IMR-90 (cell line): ENCODE data around the gene PHKG2. TPM values are rescaled to one million over a fixed set of nuclear protein-coding genes. Genes with fewer than 3 reads are reported as not detected.

Experiments used
- ATAC-seq: fragments of 200-7000 bp; cut with Tn5 transposase; 2 replicates; pipeline ENCODE4 v1.9.1; 2020; ENCODE audit warnings: low read depth, mild to moderate bottlenecking, moderate library complexity
- BruUV-seq: library from RNA; stranded (reverse); fragments of 400-500 nt; replicated peaks from 2 replicates; lab custom pipeline; 2021; lab: Mats Ljungman, UMichigan
- CTCF ChIA-PET: fragments of 300-600 bp; formaldehyde crosslinking; extraction: SDS; loops from one replicate; lab custom pipeline; 2021; ENCODE audit warnings: antibody characterized with exemption; lab: Yijun Ruan, JAX
- POLR2A ChIA-PET: fragments of 300-600 bp; sonication (Branson Sonifier 250); formaldehyde crosslinking; loops from one replicate; lab custom pipeline; 2022; ENCODE audit warnings: antibody characterized with exemption; ENCODE audit not compliant: unreplicated experiment; lab: Charles Lee
- DNase-seq: peaks from one replicate; pipeline ENCODE4 v3.0.0; 2013
- H2AFZ ChIP-seq: replicated peaks from 2 replicates; pipeline ENCODE3; 2013; ENCODE audit warnings: low read length, mild to moderate bottlenecking; ENCODE audit not compliant: poor library complexity
- H2AK5ac ChIP-seq: 2 replicates; pipeline ENCODE4 v1.6.1; 2013; ENCODE audit warnings: low read depth, low read length, inconsistent platforms
- H2AK9ac ChIP-seq: replicated peaks from 2 replicates; pipeline ENCODE3; 2013; ENCODE audit warnings: mild to moderate bottlenecking, low read depth, low read length, moderate library complexity; ENCODE audit not compliant: poor library complexity
- H2BK120ac ChIP-seq: 2 replicates; pipeline ENCODE4 v1.6.1; 2013; ENCODE audit warnings: low read depth, low read length, inconsistent platforms
- H2BK15ac ChIP-seq: 3 replicates; pipeline ENCODE4 v1.6.1; 2013; ENCODE audit warnings: low read depth, low read length, inconsistent platforms
- H2BK20ac ChIP-seq: 2 replicates; pipeline ENCODE4 v1.6.1; 2013; ENCODE audit warnings: low read depth, mild to moderate bottlenecking, inconsistent platforms, low read length, moderate library complexity
- H2BK5ac ChIP-seq: 2 replicates; pipeline ENCODE4 v1.6.1; 2013; ENCODE audit warnings: mild to moderate bottlenecking, low read depth, low read length, inconsistent platforms; ENCODE audit not compliant: poor library complexity, severe bottlenecking
- H3K14ac ChIP-seq: replicated peaks from 2 replicates; pipeline ENCODE4 v1.6.1; 2013; ENCODE audit warnings: low read depth, low read length, inconsistent platforms
- H3K18ac ChIP-seq: 2 replicates; pipeline ENCODE4 v1.6.1; 2013; ENCODE audit warnings: low read depth, low read length, control low read depth
- H3K23ac ChIP-seq: 2 replicates; pipeline ENCODE4 v1.6.1; 2013; ENCODE audit warnings: low read depth, low read length, inconsistent platforms
- H3K27ac ChIP-seq: 2 replicates; pipeline ENCODE4 v1.5.1; 2013; ENCODE audit warnings: mild to moderate bottlenecking, control low read depth, low read length; ENCODE audit not compliant: insufficient read depth
- H3K27me3 ChIP-seq: 2 replicates; pipeline ENCODE4 v1.6.1; 2013; ENCODE audit warnings: low read length; ENCODE audit not compliant: control insufficient read depth, insufficient read depth
- H3K36me3 ChIP-seq: 2 replicates; pipeline ENCODE4 v1.6.1; 2013; ENCODE audit warnings: low read length, mixed read lengths; ENCODE audit not compliant: control insufficient read depth, insufficient read depth
- H3K4ac ChIP-seq: 2 replicates; pipeline ENCODE4 v1.6.1; 2013; ENCODE audit warnings: low read depth, low read length, inconsistent platforms
- H3K4me1 ChIP-seq: 2 replicates; pipeline ENCODE4 v1.6.1; 2013; ENCODE audit warnings: low read length, mixed read lengths; ENCODE audit not compliant: control insufficient read depth, insufficient read depth
- H3K4me2 ChIP-seq: 2 replicates; pipeline ENCODE4 v1.6.1; 2013; ENCODE audit warnings: low read depth, mild to moderate bottlenecking, control low read depth, low read length, moderate library complexity
- H3K4me3 ChIP-seq: 2 replicates; pipeline ENCODE4 v1.5.1; 2013; ENCODE audit warnings: low read depth, mild to moderate bottlenecking, control low read depth, low read length, moderate library complexity; ENCODE audit not compliant: insufficient read depth
- H3K56ac ChIP-seq: 2 replicates; pipeline ENCODE4 v1.6.1; 2013; ENCODE audit warnings: low read length, inconsistent platforms; ENCODE audit not compliant: insufficient read depth; ENCODE audit errors: extremely low read depth
- H3K79me1 ChIP-seq, 2 experiments: 2 replicates each; pipeline ENCODE4 v1.6.1; 2013; ENCODE audit warnings: low read length in 2 of 2, inconsistent platforms in 1 of 2, low read depth in 1 of 2
- H3K9ac ChIP-seq: 2 replicates; pipeline ENCODE4 v1.6.1; 2013; ENCODE audit warnings: low read depth, low read length, control low read depth
- H3K9me1 ChIP-seq: 2 replicates; pipeline ENCODE4 v1.6.1; 2013; ENCODE audit warnings: low read length, inconsistent platforms; ENCODE audit not compliant: insufficient read depth
- H3K9me3 ChIP-seq: 2 replicates; pipeline ENCODE4 v1.6.1; 2013; ENCODE audit warnings: low read length; ENCODE audit not compliant: control insufficient read depth, insufficient read depth
- H4K20me1 ChIP-seq: 2 replicates; pipeline ENCODE4 v1.6.1; 2013; ENCODE audit warnings: low read length, inconsistent platforms; ENCODE audit not compliant: insufficient read depth
- H4K5ac ChIP-seq: 2 replicates; pipeline ENCODE4 v1.6.1; 2013; ENCODE audit warnings: mild to moderate bottlenecking, low read depth, low read length, control low read depth
- H4K8ac ChIP-seq, 2 experiments: 2 replicates each; pipeline ENCODE4 v1.6.1; 2013; ENCODE audit warnings: low read depth in 2 of 2, low read length in 2 of 2, control low read depth in 1 of 2, inconsistent platforms in 1 of 2
- H4K91ac ChIP-seq: 2 replicates; pipeline ENCODE4 v1.6.1; 2013; ENCODE audit warnings: low read depth, low read length, inconsistent platforms; ENCODE audit not compliant: insufficient read depth
- BHLHE40 ChIP-seq: fragments of 150-350 bp; IDR thresholded peaks from 2 replicates; pipeline ENCODE4 v1.6.1; 2016; ENCODE audit warnings: mild to moderate bottlenecking, low read depth, low read length
- CEBPB ChIP-seq: IDR thresholded peaks from 2 replicates; pipeline ENCODE4 v1.6.1; 2012; ENCODE audit warnings: low read depth, low read length, improper control_type of control experiment
- ELK1 ChIP-seq: fragments of 150-350 bp; IDR thresholded peaks from 2 replicates; pipeline ENCODE4 v1.6.1; 2016; ENCODE audit warnings: low read depth, mild to moderate bottlenecking, low read length, moderate library complexity, borderline replicate concordance
- MAFK ChIP-seq: IDR thresholded peaks from 2 replicates; pipeline ENCODE4 v1.6.1; 2012; ENCODE audit warnings: low read depth, low read length, improper control_type of control experiment
- MAZ ChIP-seq: IDR thresholded peaks from 2 replicates; pipeline ENCODE4 v1.6.1; 2012; ENCODE audit warnings: low read depth, mild to moderate bottlenecking, low read length, improper control_type of control experiment, moderate library complexity, borderline replicate concordance
- MXI1 ChIP-seq: IDR thresholded peaks from 2 replicates; pipeline ENCODE4 v1.6.1; 2012; ENCODE audit warnings: low read depth, mild to moderate bottlenecking, low read length, moderate library complexity, borderline replicate concordance
- NFE2L2 ChIP-seq: fragments of 150-350 bp; IDR thresholded peaks from 2 replicates; pipeline ENCODE4 v1.6.1; 2016; ENCODE audit warnings: low read depth, mild to moderate bottlenecking, low read length
- POLR2A ChIP-seq: IDR thresholded peaks from 2 replicates; pipeline ENCODE4 v1.6.1; 2012; ENCODE audit warnings: mild to moderate bottlenecking, low read depth, low read length
- RAD21 ChIP-seq: IDR thresholded peaks from 2 replicates; pipeline ENCODE4 v1.6.1; 2012; ENCODE audit warnings: low read length, improper control_type of control experiment
- RCOR1 ChIP-seq: IDR thresholded peaks from 2 replicates; pipeline ENCODE4 v1.6.1; 2012; ENCODE audit warnings: mild to moderate bottlenecking, low read length, improper control_type of control experiment; ENCODE audit not compliant: insufficient replicate concordance
- RFX5 ChIP-seq: IDR thresholded peaks from 2 replicates; pipeline ENCODE4 v1.8.0; 2012; ENCODE audit warnings: low read depth, mild to moderate bottlenecking, low read length, moderate library complexity
- WGBS, 2 experiments: methylation state at CpG; one replicate each; pipeline versions ENCODE4 v1.1.5 to v1.1.7; 2013; ENCODE audit warnings: missing lambda C conversion rate in 2 of 2; ENCODE audit not compliant: insufficient read length in 1 of 2; ENCODE audit errors: extremely low coverage in 2 of 2; 5-methylcytosine and 5-hydroxymethylcytosine counted together
- dilution Hi-C: fragments of 300-500 bp; cut with HindIII; formaldehyde crosslinking; loops from one replicate; pipeline ENCODE4 v1.14.3; 2018; ENCODE audit warnings: low sequenced_read_pairs; ENCODE audit not compliant: unreplicated experiment
- in situ Hi-C: fragments of 300-500 bp; cut with MboI; formaldehyde crosslinking; loops from 3 replicates; pipeline ENCODE4 v1.14.3; 2019; ENCODE audit warnings: low sequenced_read_pairs, inconsistent platforms, mixed read lengths
- intact Hi-C: fragments of 100-400 bp; cut with micrococcal nuclease; formaldehyde crosslinking; loops from 2 replicates; pipeline ENCODE4 v1.10.0; 2022
- polyA plus RNA-seq, 3 experiments: library from polyadenylated mRNA; depleted of rRNA; stranded (reverse); fragments of >200 nt; gene quantifications; 2 replicates each; pipeline ENCODE4 v1.2.3, GENCODE V29; 2012; ENCODE audit warnings: low replicate concordance in 1 of 3
- total RNA-seq: library from RNA; depleted of rRNA; stranded (reverse); fragments of >200 nt; gene quantifications from 2 replicates; pipeline ENCODE4 v1.2.3, GENCODE V29; 2012
- TF ChIP-seq, protein P1 (sequence below): conservative IDR thresholded peaks from 2 replicates; pipeline ENCODE4 v1.5.1; 2012; ENCODE audit warnings: mild to moderate bottlenecking, low read depth, low read length, improper control_type of control experiment

PHKG2 gene
- total and polyA plus RNA-seq, 2 of the 4 experiments (the other 2 are of a cell fraction) = 26.0 to 38.9 TPM

- H4K8ac ChIP-seq = no peak overlapping the region
- no peaks in the 10 kb centered on the region for H3K4me1 ChIP-seq
- no peak overlapping the region for H3K23ac ChIP-seq
- H2BK5ac ChIP-seq = no peak overlapping the region
- no peak overlapping the region for H2AFZ ChIP-seq
- dilution Hi-C loops (no loop called here), intact Hi-C loops (no loop called here), in situ Hi-C loops (no loop called here)
- ChIA-PET POLR2A (no interaction called here), CTCF (no interaction called here)
- WGBS, 2 experiments = no CpG with 5 or more reads among the region's 1 CpG
- BruUV-seq = no TSS peak
- H2AK9ac ChIP-seq = no peak overlapping the region
- H2BK120ac ChIP-seq = no peak overlapping the region
- ATAC-seq = no peak
- H3K9me3 ChIP-seq = no peaks in the 10 kb centered on the region
- H3K4me3 ChIP-seq = no peak overlapping the region
- DNase-seq = peak; percentile 16
- peaks cover 41 to 51% of the 10 kb centered on the region in 2 experiments for H3K79me1 ChIP-seq
- no peak overlapping the region for H2BK20ac ChIP-seq
- H3K27ac ChIP-seq = no peak overlapping the region
- H4K91ac ChIP-seq = no peak overlapping the region
- no peak for TF ChIP-seq CEBPB
- no peak for TF ChIP-seq POLR2A
- TF ChIP-seq RFX5 = no peak
- TF ChIP-seq MXI1 = no peak
- no peak for TF ChIP-seq NFE2L2
- TF ChIP-seq ELK1 = no peak
- TF ChIP-seq, protein P1, sequence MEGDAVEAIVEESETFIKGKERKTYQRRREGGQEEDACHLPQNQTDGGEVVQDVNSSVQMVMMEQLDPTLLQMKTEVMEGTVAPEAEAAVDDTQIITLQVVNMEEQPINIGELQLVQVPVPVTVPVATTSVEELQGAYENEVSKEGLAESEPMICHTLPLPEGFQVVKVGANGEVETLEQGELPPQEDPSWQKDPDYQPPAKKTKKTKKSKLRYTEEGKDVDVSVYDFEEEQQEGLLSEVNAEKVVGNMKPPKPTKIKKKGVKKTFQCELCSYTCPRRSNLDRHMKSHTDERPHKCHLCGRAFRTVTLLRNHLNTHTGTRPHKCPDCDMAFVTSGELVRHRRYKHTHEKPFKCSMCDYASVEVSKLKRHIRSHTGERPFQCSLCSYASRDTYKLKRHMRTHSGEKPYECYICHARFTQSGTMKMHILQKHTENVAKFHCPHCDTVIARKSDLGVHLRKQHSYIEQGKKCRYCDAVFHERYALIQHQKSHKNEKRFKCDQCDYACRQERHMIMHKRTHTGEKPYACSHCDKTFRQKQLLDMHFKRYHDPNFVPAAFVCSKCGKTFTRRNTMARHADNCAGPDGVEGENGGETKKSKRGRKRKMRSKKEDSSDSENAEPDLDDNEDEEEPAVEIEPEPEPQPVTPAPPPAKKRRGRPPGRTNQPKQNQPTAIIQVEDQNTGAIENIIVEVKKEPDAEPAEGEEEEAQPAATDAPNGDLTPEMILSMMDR = no peak
- TF ChIP-seq MAZ = no peak
- no peak for TF ChIP-seq MAFK
- TF ChIP-seq RAD21 = no peak
- no peak for TF ChIP-seq BHLHE40
- no peak for TF ChIP-seq RCOR1
- no peak overlapping the region for H3K18ac ChIP-seq
- H3K56ac ChIP-seq = no peak overlapping the region
- H3K4ac ChIP-seq = no peak overlapping the region
- H3K14ac ChIP-seq = no peak overlapping the region
- no peak overlapping the region for H4K5ac ChIP-seq
- H3K9ac ChIP-seq = no peak overlapping the region
- no peak overlapping the region for H3K4me2 ChIP-seq
- H2AK5ac ChIP-seq = no peak overlapping the region
- H3K9me1 ChIP-seq = no peaks in the 10 kb centered on the region
- H2BK15ac ChIP-seq = no peak overlapping the region
- H3K27me3 ChIP-seq = no peaks in the 10 kb centered on the region
- H4K20me1 ChIP-seq = peaks cover 11% of the 10 kb centered on the region
- H3K36me3 ChIP-seq = peaks cover 69% of the 10 kb centered on the region
Measured at GRCh38 chr16:30721606-30722005, 26.6 kb upstream of the PHKG2 start.
